HS-27A (cell line): ENCODE measurements around the gene ACOT8.
"Not testable (repeated sequence)": the region's sequence is repeated elsewhere in the genome, so short reads cannot be mapped to it uniquely, and the experiment has no call there.

ENCODE experiments used
- DNase-seq: peaks from one replicate; pipeline ENCODE4 v3.0.0-alpha.2; 2012; ENCODE audit warnings: low read depth, missing footprints

Gene ACOT8

GRCh38 chr20:45857114-45857881 is at the start of gene ACOT8, which contains the start of gene ZSWIM3:
ACOT8 (minus strand) TSS chr20:45857392; CDS start chr20:45857315, 77 bp downstream.
ZSWIM3 (plus strand) TSS chr20:45857614; CDS start chr20:45857826, 212 bp downstream.
- peak; percentile 100 for DNase-seq

- DNase-seq: no peak
Observed at GRCh38 chr20:45905505-45906079, 48.4 kb upstream of the ACOT8 start.

GRCh38 chr20:45904583-45905504 is 47.7 kb upstream of the ACOT8 start:
- no peak for DNase-seq

- no peak for DNase-seq
Observed at GRCh38 chr20:45902199-45902701, 45.1 kb upstream of the ACOT8 start.

GRCh38 chr20:45901332-45901731 is 44.1 kb upstream of the ACOT8 start:
- not testable (repeated sequence) for DNase-seq

- no peak for DNase-seq
Observed at GRCh38 chr20:45899046-45899835, 42.0 kb upstream of the ACOT8 start.

- no peak for DNase-seq
Observed at GRCh38 chr20:45898285-45898684, 41.1 kb upstream of the ACOT8 start.

GRCh38 chr20:45897692-45898091 is 40.5 kb upstream of the ACOT8 start:
- no peak for DNase-seq

GRCh38 chr20:45897289-45897688 is 40.1 kb upstream of the ACOT8 start:
- no peak for DNase-seq

GRCh38 chr20:45896641-45897161 is 39.5 kb upstream of the ACOT8 start:
- DNase-seq: no peak

- DNase-seq: no peak
Observed at GRCh38 chr20:45894797-45895196, 37.6 kb upstream of the ACOT8 start.

- DNase-seq: no peak
Observed at GRCh38 chr20:45893831-45894230, 36.6 kb upstream of the ACOT8 start.

- no peak for DNase-seq
Observed at GRCh38 chr20:45892828-45893500, 35.8 kb upstream of the ACOT8 start.

GRCh38 chr20:45892049-45892825 is 35.0 kb upstream of the ACOT8 start:
- DNase-seq: no peak

- DNase-seq: peak; percentile 84
Observed at GRCh38 chr20:45890985-45891983, 34.1 kb upstream of the ACOT8 start, which contains the start of the genes CTSA and NEURL2. CTSA (plus strand) TSS chr20:45891335; CDS start chr20:45891569, 234 bp downstream. NEURL2 (minus strand) TSS chr20:45891208; CDS start chr20:45890991, 217 bp downstream.

GRCh38 chr20:45890077-45890984 is 33.1 kb upstream of the ACOT8 start:
- no peak for DNase-seq

- DNase-seq: no peak
Observed at GRCh38 chr20:45888681-45889080, 31.5 kb upstream of the ACOT8 start.
